ENCODE data around the gene HMG20A.
A peak's percentile ranks its signal among the peaks of the same experiment; 100 is the strongest.

Gene HMG20A

DNA sequence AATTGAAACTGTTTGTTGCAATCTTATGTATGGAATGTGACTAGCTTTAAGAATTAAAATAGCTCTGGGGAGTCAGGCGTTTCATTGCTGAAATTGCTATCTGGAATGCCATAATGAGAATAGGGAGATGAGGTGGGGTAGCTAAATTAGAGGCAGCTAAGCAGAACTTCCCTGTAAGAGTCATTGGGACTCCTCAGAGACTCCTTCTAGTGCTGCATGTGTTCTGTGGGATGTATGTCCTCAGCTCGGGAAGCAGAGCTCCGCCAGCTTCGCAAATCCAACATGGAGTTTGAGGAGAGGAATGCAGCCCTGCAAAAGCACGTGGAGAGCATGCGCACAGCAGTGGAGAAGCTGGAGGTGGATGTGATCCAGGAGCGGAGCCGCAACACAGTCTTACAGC is 57.4 kb downstream of the HMG20A start:
- DNase-seq (ENCODE audit: low spot score): no peak

- peak; percentile 19 for DNase-seq (ENCODE audit: low spot score)
Observed at GRCh38 chr15:77479015-77479414, 58.3 kb downstream of the HMG20A start.

DNA sequence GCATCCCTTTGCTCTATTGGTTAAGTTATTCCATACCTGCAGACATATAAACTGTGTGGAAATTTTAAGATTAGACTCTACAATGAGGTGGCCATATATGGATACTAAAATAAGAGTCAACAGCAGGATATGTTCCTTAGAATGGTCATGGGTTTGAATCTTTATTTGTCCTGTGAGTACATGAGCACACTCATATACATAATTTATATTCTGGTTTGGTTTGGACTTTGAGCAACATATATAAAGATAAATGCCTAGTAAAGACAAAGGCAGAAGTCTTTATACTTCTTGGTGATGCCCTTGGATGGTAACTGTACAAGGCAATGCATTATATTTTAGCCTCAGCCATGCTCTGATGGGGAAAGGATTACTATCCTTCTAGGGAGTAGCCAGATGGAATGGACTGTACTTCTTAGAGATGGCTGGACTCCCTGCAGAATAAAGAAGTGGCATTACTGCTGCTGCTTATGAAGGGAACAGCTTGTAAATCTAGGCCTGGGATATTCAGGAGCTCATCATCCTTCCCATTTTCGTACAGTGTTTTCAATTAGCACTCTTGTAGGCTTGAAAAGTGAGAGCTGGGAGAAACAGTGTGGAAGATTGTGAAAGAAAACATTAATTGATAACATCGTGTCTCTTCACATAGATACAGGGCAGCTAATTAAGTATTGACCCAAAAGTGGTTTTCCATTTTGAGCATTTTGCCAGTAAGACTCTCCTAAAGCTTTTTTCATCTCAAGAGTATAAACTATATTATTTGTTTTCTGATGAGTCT is 60.4 kb downstream of the HMG20A start:
- DNase-seq (ENCODE audit: low spot score): no peak

- no peak for DNase-seq (ENCODE audit: low spot score)
Observed at GRCh38 chr15:77481670-77482069, 61.0 kb downstream of the HMG20A start.

DNA sequence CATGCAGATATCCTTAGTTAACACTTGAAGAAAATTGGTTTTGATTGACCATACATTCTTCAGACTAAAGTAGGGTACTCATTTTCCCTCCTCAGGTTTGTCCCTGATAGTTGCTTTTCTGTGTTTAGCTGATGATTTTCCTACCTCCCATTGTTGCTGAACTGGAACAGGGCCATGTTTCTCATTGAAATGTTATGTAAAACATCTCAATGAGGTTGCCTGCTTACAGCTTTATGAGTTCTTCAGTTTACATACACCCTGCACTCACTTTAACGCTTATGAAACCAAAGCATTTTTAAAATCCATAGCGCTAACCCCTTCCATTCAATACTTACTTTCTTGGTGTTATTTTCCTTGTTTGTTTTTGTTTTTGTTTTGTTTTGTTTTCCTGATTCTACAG is 61.9 kb downstream of the HMG20A start:
- no peak for DNase-seq (ENCODE audit: low spot score)

DNA sequence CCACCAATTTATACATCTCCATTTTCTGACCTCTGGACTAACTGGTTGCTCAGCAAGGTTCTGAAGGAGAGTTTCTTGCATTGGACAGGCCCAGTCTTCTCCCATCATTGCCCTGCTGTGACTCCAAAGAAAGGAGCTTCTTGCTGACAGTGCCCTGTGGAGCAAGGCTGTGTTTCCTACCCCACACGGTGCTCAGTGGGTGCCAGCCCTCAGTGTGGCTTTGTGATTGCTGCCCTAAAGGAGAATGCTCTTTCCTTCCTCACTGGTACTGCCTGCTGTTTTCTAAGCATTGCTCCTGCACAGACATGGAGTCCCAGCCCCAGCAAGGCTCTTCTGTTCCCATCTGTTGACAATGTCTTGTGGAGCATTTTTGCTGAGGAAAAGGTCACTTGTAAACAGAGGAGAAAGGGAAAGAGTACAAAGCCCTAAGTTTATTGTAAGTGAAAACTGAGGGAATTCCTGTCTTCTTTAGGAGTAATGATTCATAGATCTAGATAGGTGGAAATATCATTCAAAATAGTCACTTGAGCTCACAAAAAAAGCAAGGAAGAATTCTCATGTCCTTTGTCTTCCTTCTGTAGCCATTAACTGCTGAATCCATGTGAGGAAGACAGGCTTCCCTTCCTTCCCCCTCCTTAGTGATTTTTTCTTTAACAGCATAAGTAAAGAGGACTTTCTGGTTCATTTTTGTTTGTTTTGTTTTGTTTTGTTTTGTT is 62.9 kb downstream of the HMG20A start:
- no peak for DNase-seq (ENCODE audit: low spot score)

DNA sequence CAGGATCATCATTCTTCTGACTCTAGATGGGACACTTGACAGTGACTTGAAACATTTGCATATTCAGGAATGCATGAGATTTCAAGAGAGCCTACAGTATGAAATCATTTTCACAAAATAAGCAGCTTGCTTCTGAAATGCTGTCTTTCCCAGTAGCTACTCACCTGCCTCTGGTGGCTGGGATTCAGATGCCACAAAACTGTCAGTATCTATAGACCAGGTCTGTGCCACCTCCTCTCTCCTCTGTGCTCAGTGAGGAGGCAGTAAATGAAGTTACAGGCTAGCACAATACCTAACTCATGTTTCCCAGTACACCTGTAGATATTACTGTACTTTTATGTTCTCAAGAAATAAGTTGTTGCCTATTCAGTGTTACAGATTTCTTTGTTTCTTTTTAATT is 64.3 kb downstream of the HMG20A start:
- DNase-seq (ENCODE audit: low spot score): no peak

DNA sequence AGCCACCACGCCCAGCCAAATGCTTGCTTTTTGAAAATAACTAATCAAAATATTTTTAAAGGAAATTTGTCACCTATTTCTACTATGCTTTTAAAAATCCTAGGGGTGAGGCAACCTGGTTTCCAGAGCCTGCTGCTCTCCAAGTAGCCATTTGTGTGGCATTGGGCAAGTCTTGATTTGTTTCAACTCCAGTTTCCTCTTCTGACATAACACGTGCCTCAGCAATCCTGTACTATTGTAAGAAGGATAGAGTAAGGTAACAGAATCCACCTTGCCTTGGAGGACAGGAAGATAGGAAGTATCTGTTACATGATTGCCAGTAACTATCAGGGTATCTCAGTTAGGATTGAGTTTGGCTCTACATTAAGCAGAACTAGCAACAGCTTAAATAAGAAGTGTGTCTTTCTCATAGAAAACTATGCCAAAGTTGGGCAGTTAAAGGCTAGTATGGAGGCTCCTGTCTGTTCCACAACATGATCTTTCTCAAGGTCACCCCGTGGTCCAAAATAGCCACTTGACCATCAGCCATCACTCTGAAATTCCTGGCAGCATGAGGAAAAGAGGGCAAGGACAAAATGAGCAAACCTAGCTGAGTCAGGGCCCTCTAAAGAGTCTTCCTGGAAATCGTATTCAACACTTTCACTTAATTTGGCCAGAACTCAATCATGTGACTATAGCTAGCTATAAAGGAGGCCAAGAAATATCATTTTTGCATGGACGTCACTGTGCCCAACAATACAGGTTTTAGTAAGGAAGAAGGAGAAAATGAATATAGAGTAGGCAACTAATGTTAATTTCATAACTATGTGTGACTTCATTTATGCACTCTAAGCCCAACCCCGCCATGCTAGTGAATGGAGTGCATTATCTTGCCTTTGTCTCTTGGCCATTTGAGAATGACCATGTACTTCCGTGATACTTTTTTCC is 66.1 kb downstream of the HMG20A start:
- DNase-seq (ENCODE audit: low spot score): peak; percentile 24

DNA sequence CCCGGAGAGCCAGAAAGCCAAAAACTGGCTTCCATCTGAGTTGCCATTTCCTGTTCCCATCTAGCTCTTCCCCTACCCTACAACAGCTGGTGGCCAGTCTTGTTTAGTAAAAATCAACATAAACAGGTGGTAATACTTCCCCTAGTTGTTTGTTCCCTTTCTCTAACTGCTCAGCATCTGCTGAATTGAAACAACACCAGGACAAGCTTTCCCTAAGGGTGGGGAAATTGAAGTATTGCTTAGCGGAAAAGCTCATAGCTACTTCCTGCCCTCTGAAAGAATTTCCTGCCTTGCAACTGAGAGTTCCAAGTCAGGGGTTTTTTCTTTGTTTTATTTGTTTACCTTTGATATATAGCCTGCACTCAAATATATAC is 66.8 kb downstream of the HMG20A start:
- no peak for DNase-seq (ENCODE audit: low spot score)

DNA sequence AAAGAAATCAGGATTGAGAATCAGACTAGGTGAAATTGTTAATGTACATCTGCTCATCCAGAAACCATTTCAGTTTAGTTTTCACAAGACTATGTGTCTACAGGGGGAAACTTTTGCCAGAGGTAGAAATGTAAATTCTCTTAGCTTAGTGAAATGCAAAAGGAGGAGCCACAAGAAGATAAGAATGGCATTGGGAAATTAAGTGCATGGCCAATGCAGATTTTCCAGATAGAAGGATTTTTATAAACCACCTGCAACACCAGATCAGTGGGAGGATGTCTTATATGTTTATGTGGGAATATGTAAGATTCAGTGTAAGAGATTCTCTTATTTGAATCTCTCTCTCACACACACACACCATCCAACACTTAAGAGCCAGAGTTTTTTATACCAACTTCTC is 67.2 kb downstream of the HMG20A start:
- no peak for DNase-seq (ENCODE audit: low spot score)

DNA sequence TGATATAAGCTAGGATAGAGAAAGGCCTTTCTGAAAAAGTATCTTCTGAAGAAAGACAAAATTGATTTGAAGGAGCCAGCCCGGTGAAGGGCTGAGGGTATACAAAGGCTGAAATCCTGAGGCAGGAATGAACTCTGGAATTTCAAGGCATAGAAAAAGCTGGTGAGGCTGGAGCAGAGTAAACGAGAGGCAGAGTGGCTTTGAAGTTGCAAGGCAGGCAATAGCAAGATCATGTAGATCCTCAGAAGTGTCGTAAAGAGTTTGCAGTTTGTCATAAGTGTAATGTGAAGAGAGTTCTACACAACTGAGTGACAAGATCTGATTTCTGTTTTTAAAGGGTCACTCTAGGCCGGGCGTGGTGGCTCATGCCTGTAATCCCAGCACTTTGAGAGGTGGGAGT is 69.0 kb downstream of the HMG20A start:
- no peak for DNase-seq (ENCODE audit: low spot score)

DNA sequence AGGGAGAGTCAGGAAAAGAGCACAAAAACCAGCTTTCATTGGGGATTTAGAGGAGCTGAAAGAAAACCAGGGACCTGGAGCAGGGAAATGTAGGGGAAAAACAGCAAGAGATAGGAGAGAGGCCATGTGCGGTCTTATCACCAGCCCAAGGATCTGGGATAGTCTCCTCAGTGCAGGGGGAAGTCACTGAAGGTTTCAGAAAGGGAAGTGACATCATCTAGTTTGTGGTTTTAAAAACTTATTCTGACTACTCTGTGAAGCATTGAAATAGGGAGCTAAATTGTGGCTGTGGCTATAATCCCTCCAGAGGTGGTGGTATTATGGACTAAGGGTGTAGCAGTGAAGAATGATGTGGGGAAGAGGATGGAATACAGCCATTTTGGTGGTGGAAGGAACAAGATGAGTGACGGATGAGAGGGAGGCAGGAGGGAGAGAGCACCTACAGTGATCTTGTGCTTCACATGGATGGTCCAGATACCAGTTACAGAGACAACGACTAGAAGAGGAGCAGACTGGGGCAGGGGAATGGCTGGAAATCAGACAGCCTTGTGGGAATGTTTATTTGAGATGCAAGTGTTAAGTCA is 72.7 kb downstream of the HMG20A start:
- peak; percentile 27 for DNase-seq (ENCODE audit: low spot score)

GRCh38 chr15:77494073-77494867 is 73.6 kb downstream of the HMG20A start:
- no peak for DNase-seq (ENCODE audit: low spot score)

- DNase-seq (ENCODE audit: low spot score): no peak
Observed at GRCh38 chr15:77494964-77495363, 74.3 kb downstream of the HMG20A start.

DNA sequence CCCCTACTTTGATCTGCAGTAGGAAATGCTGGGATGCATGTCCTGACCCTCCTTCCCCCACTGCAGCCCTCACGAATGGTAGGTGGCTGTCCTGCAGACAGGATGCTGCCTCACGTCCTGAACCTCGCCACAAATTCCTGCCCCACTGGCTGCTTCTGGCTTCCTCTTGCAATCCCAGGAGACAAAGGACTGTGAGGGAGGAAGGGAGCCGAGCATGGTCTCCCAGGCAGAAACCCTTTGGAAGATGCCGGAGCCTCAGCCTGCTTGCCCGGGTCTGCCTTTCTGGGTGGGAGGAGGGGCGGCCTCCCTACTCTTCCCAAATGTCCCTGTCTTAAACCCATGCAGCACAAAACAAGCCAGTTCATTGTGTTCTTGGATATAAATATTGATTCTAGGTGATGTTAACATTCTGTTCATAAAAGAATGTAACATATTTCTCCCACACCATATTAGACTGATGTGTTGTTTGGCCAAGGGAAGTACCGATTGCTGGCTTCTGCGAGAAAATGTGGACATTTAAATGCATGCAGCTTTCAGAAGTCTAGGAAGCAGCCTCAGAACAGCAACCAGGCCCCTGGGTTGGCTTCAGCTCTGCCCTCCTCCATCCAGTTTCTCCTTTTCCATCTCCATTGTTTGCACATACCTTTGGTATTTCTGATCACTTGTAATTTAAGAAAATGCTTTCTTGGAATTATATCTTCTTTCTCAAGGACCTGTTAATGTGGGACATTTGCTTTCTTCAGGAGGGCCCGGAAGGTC is 75.3 kb downstream of the HMG20A start:
- no peak for DNase-seq (ENCODE audit: low spot score)

GRCh38 chr15:77496715-77497109 is 76.0 kb downstream of the HMG20A start:
- DNase-seq (ENCODE audit: low spot score): peak; percentile 73

DNA sequence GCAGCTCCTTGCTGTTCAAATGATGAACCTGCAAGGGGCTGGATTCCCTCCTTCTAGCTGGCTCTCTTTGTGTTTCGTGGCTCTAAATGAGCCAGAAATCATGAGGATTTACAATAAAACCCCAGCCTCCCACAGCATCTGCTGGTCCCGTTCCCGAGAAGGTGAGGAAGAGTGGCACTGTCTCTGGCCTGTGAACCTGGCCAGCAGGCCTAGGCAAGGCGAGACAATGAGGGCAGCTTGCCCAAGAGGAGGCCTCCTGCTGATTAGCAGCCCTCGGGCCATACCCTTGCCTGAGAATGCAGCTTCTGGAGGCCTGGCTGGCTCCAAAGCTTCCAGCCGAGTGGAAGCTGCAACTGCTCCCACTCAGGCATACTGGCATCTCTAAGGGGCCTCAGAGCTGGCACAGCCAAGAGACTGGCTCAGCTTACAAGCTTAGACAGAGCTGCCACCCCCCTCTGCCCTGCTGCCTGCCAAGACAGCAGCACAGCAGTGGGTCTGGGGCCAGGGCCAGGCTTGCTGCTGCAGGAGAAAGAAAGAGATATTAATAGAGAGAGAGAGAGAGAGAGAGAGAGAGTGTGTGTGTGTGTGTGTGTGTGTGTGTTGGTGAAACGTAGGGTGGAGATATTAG is 76.5 kb downstream of the HMG20A start:
- DNase-seq (ENCODE audit: low spot score): no peak

DNA sequence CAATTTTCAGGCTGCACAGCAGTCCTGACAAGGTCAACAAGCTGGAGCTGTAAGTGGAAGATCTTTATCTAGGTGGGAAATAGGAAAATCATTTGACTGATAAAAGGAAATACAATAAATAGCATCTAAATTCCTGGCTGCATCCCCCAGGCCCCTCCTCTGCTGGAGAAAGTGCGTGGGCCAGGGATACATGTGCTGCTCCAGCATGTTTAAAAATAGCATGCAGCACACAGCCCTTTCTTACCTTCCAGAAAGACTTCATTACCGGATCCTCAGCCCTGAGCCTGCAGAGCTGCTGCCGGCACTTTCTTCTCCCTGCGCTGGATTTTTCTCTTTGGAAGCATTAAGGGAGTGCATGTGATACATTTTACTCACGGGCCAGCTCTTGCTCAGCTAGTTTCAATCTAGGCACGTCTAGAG is 77.3 kb downstream of the HMG20A start:
- DNase-seq (ENCODE audit: low spot score): no peak

- DNase-seq (ENCODE audit: low spot score): no peak
Observed at GRCh38 chr15:77499087-77499760, 78.5 kb downstream of the HMG20A start.

DNA sequence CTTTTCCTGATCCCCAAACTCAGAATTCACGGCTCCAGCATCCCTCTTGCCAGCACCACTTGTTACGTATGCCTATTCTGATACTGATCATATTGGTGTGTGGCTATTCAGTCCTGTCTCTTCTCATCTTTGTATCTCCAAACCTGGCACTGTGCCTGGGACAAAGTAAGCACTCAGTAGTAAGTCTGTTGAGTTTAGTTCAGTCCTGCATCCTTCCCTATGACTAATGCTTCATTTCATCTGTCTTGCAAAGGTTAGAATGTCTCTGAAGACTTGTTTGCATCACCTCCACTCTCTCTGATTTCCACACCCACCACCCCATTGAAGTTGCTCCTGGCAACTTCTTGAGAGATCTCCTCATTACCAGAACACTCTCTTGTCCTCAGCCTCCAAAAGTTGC is 80.3 kb downstream of the HMG20A start:
- DNase-seq (ENCODE audit: low spot score): no peak
